AG09319 (cell line): ENCODE data around the gene KCNG1.

ENCODE experiments used
- DNase-seq: peaks from one replicate; pipeline ENCODE4 v3.0.0-alpha.2; 2010; ENCODE audit warnings: low read depth; ENCODE audit errors: extremely low read depth
- CTCF ChIP-seq: IDR thresholded peaks from 2 replicates; pipeline ENCODE4 v1.5.1; 2011; ENCODE audit warnings: low read depth, mild to moderate bottlenecking, inconsistent platforms, low read length, moderate library complexity

The KCNG1 gene

GRCh38 chr20:51017251-51017650 is 5.7 kb downstream of the KCNG1 start:
- no peak for TF ChIP-seq CTCF
- no peak for DNase-seq

- TF ChIP-seq CTCF, result no peak
- DNase-seq, result no peak
These were observed 6.4 kb downstream of the KCNG1 start for GRCh38 chr20:51016521-51016920.

- no peak for DNase-seq
- TF ChIP-seq CTCF, result peak; percentile 83
These were observed 7.8 kb downstream of the KCNG1 start for GRCh38 chr20:51014797-51015722.

GRCh38 chr20:51013577-51014330 is 9.2 kb downstream of the KCNG1 start:
- no peak for DNase-seq
- TF ChIP-seq CTCF, result no peak

GRCh38 chr20:51012357-51012756 is 10.6 kb downstream of the KCNG1 start:
- no peak for TF ChIP-seq CTCF
- no peak for DNase-seq

GRCh38 chr20:51011479-51011878 is 11.4 kb downstream of the KCNG1 start:
- no peak for TF ChIP-seq CTCF
- DNase-seq, result no peak

GRCh38 chr20:51010932-51011331 is 12.0 kb downstream of the KCNG1 start:
- no peak for TF ChIP-seq CTCF
- DNase-seq, result no peak
